CD4-positive, alpha-beta T cell treated with Interleukin-12 subunit alpha and Interleukin-12 subunit beta, for 1 hour (primary cell): ENCODE data around the gene KRTAP16-1.

ENCODE experiments used
- DNase-seq: peaks from one replicate; pipeline ENCODE4 v3.0.0-alpha.2; 2020

KRTAP16-1 gene

DNA sequence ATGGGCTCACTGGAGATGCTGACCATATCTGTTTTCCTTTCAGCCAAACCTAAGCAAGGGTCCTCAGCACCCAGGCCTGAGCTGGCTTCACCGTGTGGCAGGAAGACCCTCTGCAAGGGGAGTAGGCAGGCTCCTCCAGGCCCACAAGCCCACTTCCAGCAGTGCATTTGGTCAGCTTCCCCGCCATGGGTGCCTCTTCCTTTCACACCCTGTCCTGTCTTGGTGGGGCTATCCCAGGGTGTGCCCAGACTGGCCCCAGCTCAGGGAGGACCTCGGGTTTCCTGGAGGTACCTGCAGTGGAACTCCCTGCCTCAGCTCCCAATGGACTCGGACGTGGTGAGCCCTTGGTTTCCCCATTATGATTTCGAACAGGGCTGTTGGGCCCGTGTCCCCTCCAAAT lies 19.1 kb upstream of the KRTAP16-1 start:
- DNase-seq = no peak

DNA sequence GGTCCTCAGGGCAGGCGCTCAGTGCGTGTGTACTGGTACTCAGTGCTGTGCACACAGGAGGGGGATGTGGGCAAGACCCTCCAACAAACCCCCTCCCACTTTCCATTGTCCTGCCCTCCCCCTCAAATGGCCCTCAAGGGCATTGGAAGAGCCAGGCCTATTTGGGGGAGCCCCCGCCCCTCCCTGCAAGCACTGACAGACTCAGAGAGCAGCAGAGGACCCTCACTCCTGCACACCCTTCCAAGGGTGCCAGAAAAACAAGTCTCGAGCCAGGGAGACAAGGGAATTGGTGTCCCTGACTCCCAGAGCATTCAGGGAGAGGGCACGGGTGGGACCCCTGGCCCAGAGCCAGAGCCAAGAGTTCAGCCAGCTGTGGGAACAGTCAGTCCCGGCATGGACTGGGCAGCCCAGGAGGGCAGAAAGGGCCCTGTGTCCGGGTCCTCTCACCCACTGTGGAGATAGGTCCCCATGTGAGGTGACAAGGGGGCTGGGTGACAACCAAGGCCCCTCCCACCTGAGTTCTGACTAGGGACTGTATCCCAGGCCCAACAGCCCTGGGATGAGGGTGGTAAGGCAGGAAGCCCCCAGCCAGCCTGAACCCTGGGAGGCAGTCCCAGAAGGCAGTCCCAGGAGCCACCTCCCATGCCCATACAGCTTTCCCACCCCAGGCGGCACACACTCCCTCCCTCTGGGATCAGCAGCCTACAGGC lies 18.5 kb upstream of the KRTAP16-1 start:
- DNase-seq = no peak

DNA sequence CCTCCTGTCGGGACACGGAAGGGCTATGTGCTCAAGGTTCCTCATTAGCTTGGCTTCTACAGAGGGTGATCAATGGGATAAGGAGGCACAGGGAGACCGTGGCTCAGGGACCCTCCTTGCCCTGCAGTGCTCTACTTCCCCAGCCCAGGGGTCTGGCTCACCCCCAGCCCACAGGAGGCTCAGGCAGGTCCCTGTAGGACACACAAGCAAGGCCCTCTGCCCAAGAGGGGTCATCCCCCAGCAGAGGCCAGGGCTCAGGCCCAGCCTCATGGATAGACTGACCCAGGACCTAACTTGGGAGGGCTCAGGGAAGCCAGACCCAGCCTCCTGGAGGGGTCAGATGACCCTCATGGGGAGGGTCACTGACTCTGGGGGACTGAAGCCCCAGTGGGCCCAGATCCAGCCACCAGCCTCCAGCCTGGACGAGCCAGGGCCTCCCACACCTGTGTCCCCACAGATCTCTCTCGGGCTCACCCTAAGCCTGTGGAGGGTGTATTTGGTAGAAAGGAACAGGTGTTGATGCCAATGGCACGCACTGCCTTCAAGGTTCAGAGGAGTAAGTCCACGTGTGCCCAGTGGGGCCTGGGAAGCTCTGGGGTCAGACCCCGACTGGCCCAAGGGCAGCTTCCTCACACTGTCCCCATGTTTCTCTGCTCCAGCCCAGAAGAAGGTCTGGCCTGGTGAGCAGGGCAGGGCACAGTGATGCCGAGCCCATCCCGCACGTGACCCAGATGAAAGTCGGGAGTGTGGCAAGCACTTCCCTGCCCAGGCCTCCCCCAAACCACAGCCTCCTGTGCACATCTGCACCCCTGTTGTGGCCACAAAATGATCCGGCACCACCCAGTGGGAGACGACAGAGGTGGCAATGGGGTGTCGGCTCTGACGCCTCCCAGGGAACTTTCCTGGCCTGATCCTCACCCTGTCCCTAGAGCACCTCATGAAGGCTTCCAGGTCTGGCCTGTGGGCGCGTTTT lies 17.4 kb upstream of the KRTAP16-1 start:
- peak; percentile 52 for DNase-seq

DNA sequence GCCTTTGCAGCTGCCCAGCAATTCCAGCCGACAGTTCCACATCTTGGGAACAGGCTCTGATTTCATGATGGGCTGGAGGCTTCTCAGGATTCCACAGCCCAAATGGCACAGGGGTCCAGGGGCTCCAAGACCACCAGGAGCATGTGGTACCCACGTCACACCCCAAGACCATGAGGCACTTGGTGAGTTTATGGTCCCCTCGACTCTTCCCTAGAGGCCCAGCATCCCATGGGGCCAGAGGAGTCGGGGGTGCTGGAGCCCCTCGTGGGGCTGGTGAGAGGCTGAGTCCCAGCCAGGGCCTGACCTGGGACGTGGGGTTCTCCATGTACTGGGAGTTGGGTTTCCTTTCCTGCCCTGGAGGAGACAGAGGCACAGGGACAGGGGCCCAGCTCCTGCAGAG lies 16.5 kb upstream of the KRTAP16-1 start:
- DNase-seq = no peak

DNA sequence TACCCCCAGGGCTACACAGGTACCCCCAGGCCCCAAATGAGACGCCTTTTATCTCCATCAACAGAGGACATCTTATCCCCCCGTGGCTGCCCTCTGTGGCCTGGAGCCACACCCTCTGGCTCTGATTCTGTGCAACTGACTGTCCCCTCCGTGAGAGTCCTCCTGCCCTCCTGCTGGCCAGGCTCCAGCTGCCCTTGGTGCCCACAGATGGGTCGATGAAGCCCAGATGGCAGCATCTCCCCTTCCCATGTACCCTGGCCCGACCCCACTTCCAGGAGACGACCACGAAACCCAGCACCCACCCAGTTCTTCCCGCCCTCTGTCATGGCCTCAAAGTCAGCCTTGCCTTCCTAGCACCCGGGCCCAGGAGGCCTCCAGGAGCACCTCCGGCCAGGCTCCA lies 16.0 kb upstream of the KRTAP16-1 start:
- DNase-seq = no peak

DNA sequence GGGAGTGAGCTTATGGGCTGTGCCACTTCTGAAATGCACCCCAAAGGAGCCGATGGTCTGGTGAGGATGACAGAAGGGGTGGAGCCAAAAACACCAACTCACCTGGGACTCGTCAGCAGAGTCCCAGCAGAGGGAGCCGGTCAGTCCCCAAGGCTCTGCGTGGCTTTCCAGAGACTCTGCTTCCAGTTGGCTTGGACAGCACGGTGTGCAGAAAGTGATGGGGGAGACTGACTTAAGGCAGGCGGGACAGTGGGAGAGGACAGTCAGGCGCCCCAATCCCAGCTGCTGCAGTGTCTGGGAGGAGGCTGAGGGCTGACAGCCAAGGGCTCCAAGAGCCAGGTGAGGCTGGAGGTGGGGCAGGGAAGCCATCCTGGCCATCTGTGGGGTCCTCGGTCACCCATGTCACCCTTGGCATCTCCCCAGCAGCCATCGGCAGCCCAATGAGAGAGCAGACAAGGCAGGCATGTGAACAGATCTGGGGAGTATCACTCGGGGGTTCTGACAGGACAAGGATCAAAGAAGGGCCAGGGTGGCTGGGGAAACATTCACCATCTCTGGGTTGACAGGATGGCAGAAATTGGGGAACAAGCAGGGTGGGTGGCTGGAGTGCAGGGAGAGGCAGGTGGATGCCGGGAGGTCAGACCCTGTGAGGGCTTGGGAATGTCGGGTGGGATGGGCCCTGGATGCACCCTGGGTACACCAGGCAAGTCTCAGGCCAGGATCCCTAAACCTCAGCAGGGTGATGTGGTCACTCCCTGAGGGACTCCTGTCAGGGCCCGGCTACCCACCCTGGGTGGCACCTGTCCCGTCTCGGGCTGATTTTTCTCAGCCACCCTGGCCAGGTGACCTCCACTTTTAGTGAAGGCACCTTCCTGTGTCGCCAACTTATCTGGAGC lies 15.3 kb upstream of the KRTAP16-1 start:
- DNase-seq = peak; percentile 32

DNA sequence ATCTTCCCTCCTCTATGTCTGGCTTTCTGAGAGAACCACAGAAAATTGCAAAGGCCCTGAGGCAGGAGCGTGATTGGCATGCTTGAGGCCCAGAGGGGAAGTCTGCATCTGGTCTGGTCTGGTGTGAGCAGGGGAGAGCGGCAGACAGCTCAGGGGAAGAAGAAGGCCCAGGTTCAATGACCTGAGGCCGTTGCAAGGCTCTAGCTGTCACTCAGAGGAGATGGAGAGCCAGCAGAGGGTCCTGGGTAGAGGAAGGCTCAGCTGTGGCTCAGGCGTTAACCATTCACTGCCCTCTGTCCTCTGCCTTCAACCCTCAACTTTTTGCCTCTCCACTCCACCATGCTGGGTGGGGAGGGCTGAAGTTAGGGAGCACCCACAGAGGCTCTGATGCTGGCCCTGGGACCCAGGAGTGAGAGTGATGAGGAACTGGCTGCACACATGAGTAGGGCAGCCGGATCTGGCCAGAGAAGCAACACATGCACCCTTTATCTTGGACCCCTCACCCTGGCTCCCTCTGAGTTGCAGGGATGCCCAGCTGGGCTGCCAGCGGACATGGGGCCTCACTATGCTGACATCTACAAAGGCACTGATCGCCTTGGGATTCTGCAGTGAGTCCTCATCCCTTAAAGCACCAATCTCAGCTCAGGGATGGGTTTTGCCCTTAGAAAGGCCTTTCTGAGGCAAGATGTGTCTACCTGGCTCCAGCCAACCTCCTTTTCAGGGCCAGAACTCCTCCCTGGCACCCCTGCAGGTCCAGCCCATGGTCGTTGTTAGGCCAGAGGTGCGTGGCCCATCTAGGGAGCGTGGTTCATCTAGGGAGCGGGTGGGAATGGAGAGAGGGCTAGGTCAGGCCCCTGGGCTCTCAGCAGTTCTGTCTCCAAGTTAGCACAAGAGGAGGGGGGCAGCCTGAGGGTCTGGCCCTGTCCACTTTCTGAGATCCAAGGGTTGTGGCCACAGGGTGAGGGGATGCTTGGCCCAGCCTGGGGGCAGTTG lies 14.1 kb upstream of the KRTAP16-1 start:
- no peak for DNase-seq

DNA sequence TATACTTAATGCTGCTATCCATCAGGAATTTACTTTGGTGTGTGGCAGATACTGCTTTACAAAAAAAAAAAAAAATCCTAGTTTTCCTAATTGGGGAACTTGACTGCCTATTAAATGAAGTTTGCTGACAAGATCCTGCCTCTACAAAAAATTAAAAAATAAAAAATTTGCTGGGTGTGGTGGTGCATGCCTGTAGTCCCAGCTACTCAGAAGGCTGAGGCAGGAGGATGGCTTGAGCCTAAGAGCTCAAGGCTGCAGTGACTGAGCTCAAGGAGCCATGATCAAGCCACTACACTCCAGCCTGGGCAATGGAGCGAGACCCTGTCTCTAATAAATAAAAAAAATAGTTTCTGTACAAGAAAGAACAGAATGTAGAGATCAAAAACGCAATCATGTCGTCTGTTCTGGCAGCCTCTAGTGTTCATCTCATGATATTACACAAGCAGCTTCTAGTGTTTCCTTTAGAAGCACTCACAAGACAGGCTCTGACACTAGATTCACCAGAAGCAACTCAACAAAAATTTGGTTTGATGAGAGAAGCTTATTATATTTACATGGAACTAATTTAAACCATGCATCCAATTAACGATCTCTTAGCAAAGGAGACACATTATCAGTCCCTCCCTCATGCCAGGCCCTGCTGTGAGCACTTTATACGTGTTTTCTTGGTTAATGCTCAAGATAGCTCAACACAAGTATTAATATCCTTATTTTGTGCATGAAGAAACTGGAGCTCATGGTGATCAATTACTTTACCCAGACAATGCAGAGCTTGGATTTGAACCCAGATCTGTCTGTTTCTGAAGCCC lies 13.2 kb upstream of the KRTAP16-1 start:
- peak; percentile 61 for DNase-seq

DNA sequence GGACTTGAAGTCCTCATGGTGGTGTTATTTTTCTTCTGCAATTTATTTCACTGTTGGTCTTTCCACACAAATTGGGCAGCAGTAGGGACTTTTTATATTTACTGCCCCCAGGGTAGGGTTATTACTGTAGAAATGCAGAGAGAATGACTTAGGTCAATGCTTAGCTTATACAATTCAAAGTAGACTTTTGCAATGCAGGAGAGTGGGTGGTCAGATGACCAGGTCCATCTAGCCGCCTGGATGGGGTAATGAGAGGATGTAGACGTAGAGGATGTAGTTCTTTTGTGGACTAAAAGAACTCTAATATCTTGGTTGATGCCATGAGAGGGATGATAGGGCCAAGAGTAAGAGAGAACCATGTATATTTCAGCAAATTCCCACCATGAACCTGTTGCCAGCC lies 9.1 kb upstream of the KRTAP16-1 start:
- no peak for DNase-seq

DNA sequence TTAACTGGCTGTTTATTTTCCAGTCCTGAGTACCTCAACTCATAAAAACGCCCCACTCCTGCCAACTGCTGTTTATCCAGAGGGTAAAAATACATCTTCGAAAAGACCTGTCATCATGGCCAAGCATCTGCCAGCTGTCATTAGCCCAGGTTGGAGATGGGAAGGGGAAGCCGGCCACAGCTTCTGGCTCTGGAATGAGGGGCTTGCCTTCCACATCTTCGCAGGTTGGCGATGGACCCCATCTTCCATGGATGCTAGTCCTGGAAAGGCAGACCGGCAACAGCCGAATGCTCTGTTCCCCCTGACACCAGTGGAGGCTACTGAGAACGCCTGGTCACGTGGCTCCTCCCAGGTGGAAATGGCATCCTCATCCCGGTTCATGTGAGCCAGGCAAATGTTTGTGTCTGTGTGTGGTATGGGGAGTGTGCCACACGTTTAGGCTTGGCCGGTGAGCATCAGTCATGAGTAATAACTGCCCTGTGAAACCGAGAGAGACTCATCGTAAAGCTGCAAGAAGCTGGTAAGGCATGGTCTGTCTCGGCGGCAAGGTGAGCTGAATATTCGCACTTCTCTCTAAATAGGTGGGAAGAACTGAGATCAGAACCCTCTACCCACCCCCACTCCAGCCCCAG lies 6.8 kb upstream of the KRTAP16-1 start:
- DNase-seq = no peak

DNA sequence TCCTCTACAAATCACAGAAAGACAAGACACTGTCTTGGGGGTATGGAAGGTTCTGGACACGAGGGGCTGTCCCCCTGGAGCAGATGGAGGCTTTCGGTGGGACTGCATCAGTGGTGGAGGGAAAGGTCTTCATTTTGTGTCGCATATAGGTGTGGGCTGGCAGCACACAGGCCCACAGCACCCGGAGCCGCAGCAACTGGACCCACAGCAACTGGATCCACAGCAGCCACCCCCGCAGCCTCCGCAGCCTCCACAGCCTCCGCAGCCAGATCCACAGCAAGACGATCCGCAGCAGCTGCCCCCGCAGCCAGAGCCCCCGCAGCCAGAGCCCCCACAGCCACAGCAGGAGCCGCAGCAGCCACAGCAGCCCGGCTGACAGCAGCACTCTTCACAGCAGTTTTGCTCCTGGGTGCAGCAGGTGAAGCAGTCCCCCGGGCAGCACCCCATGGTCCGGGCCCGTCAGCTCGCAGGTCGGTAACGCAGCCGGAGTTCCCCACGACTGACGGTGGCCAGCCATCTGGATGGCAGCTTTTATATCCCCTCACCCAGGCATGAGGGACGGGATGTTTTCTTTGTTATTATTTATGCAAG lies 6.2 kb upstream of the KRTAP16-1 start, which contains the start of gene KRTAP17-1:
TSS of gene KRTAP17-1 (minus strand) at position 507 of the 591 bp plus-strand sequence. CDS start at position 447, 60 bp downstream.
- no peak for DNase-seq

DNA sequence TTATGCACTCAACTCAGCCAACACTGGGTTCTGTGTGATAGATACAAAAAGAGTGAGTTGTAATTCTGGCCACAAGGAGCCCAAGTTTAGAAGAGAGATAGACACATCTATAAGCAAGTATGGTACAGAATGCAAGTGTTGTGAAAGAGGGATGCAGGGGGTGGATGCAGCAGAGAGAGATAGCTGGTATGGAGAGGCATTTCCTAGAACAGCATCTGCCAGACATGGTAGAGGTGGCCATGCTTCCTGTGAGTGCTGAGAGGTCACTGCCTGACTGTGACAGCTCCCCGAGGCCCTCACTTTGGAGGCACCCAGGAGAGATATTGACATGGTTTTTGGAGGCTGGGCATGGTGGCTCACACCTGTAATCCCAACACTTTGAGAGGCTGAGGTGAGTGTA lies 2.0 kb upstream of the KRTAP16-1 start:
- DNase-seq = no peak

DNA sequence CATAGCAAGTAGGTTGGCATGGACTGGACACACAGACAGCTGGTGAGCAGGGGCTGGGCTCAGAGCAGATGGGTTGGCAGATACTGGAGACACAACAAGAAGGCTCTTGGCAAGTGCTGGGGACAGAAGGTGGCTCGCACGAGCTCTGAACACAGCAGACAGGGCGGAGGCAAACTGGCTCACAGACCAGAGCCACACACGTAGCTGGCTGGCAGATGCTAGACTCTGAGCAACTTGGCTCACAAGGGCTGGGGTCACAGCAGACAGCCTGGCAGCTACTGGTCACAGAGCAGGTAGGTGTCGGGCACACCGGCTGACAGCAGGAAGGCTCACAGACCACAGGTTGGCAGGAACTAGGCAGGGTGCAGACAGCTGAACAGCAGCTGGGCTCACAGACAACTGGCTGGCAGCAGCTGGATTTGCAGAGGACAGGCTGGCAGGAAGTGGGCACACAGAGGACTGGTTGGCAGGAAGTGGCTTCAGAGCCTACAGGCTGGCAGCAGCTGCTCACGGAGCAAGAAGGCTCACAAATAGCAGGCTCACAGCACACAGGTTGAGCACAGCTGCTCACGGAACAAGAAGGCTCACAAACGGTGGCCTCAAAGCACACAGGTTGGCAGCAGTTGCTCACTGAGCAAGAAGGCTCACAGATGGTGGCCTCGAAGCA lies 725 bp downstream of the KRTAP16-1 start:
- peak; percentile 87 for DNase-seq

DNA sequence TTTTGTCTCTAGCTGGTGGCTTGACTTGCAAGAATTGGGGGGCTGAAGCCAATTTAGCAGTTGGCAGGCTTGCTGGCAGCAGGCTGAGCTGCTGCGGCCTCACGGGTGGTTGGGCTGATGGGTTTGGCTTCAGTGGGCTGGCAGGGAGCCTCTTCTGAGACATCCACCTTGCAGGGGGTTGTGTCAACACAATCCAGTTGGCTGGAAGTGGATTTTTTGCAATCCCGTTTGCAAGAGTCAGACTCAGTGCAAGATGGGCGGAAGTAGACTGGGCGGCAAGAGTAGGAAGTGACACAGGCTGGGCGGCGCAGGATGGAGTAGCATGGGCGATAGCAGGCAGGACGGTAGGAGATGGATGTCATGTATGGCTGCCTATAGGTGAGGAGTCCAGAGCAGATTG lies 1.5 kb downstream of the KRTAP16-1 start:
- DNase-seq = no peak

DNA sequence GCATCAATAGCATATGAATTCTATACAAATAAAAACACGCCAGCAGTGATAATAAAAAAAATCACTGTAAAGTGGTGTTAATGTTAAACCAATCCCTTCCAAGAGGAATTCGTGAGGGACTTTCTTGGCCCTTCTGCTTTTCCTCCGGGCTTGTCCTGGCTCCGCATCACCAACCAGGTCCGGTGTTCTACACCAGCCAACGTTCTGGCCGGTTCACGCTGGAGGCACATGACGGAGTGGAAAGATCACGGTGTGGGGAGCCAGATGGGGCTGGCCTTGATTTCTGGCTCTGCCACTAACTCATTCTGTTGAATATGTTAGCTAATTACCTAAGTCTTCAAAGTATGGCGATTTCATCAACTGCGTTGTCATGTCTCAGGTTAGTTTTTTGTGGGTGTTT lies 5.0 kb downstream of the KRTAP16-1 start:
- no peak for DNase-seq

DNA sequence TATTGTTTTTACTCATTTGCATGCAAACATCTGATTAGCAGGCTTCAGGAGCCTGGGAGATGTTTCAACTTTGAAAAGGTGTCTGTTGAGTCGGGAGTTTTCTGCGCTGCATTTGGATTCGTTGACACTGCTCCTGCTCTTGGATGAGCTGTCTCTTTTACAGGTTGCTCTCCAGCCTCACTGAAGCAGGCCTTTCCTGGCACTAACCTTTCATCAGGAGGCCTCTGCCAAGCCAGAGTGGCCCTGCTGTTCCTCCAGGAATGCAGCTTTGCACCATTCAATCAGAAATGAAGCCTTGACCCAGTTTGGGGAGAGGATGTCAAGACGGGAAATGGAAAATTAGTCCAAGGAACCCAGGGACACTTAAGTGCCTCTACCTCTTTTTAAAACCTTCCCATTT lies 6.1 kb downstream of the KRTAP16-1 start:
- no peak for DNase-seq

DNA sequence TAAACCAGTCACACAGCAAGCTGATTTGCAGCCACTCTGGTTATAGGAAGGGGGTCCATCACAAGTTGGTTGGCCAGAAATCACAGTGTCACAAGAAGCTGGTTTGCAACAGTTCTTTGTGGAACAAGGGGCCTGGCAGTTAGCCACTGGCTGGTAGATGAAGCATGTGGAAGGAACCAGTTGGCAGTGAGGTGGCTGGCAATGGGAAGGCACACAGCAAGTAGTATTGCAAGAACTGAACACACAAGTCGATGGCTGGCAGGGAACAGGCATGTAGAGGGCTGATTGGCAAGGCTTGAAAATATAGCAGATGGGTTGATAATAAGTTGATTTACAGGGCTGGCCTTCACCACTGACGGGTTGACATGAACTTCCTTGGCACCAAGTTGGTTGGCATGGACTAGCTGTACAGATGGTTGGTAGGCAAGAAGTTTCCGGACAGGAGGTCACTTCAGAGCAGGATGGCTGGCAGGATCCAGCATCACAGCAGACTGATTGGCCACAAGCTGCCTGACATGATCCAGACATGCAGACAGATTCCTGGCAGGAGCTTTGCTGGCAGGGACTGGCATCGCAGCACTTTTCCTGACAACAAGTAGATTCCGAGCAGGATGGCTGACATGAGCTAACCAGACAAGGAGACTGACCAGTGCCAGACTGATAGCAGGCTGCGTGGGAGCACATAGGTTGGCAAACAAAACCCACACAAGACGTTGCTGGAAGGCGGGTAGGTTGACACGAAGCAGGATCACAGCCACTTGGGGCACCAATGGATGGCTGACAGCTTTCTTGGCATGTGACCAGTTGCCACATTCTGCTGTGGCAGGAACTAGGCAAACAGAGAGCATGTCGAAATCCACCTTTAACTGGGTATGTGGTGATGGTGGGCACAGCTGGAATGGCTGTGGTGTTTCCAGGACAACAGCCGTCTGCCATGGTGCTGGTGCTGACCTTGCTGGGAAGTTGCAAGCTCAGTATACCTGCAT lies 6.9 kb downstream of the KRTAP16-1 start, which contains the start of gene KRTAP29-1:
TSS of gene KRTAP29-1 (minus strand) at position 936 of the 986 bp plus-strand sequence. CDS start at position 936, 0 bp downstream.
- DNase-seq = no peak
